GM18868 (cell line): ENCODE results near the gene FHAD1.
"Not testable (repeated sequence)": the region's sequence is repeated elsewhere in the genome, so short reads cannot be mapped to it uniquely, and the experiment has no call there.

Experiments
- ATAC-seq: cut with Tn5 transposase; IDR thresholded peaks from one replicate; pipeline ENCODE4 v1.9.1; 2021; ENCODE audit warnings: mild to moderate bottlenecking, moderate library complexity; ENCODE audit not compliant: unreplicated experiment

The FHAD1 gene

DNA sequence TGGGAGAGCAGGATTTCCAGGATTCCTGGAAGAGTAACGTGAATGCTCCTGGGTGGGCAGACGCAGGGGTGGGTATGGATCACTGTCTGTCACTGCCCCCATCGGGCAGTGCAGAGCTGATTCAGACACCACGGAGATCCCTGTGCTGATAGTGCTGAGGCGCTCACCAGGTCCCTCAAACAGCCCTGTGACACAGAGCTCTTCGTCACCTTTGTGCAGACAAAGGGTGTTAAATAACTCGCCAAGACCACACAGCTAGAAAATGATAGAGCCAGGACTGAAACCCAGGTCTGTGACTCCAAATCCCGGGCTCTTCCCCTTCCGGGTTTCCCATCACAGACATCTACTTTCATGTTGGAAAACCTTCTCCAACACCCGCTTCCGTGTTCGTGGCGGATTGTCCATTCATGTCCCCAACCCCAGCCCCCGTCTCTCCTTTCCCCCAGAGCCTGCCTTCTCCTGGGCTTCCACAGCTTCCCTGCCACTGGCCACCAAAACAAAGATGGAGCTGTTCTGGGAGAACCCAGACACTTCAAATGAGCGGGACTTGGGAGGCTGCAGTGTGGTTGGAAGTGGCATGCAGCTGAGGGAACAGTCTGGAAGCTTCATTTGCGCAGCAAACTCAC lies 165.3 kb downstream of the FHAD1 start:
- no peak for ATAC-seq

GRCh38 chr1:15412843-15413242 lies 165.8 kb downstream of the FHAD1 start:
- no peak for ATAC-seq

DNA sequence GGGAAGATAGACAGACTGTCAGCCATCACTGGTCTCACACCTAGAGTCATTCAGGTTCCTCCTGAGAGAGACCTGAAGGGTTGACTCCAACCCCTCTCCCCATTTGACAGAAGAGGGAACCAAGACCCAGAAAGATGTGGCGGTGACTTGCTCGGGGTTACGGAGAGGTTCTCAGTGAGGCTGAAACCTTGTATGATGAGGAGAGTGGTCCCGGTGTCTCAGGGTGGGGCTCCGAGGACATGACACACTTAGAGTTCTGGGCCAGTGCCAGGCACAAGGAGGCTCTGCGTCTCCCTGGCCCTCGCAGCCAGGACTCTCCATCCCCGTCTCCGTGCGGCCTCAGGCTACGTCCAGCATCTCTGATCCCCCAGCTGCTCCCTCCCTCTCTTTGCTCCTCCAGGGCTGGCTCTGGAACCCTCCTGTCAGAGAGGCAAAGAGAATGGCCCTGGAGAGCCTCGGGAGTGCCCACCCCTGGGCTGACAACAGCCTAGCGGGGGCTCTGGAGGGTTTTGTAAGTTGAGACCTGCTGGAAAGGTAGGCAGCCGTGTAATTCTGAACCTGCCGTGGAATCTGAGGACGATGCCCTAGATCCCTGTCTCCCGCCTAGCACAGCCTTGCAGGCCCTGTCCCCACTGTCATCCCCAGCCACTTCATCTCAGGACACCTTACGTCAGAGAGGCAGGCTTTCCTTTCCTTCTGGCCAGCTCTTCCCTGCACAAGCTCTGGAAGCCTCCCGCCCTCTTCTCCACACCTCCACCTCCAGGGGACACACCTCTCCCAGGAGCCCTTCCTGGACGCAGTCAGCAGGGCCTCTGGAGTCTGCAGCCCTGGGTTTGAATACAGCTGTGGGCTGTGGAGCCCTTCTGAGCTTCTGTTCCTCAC lies 166.8 kb downstream of the FHAD1 start:
- ATAC-seq, result no peak

GRCh38 chr1:15414445-15414983 lies 167.5 kb downstream of the FHAD1 start:
- ATAC-seq, result no peak

GRCh38 chr1:15417059-15417934 lies 170.3 kb downstream of the FHAD1 start:
- no peak for ATAC-seq

GRCh38 chr1:15418806-15419515 lies 171.9 kb downstream of the FHAD1 start:
- ATAC-seq, result no peak

DNA sequence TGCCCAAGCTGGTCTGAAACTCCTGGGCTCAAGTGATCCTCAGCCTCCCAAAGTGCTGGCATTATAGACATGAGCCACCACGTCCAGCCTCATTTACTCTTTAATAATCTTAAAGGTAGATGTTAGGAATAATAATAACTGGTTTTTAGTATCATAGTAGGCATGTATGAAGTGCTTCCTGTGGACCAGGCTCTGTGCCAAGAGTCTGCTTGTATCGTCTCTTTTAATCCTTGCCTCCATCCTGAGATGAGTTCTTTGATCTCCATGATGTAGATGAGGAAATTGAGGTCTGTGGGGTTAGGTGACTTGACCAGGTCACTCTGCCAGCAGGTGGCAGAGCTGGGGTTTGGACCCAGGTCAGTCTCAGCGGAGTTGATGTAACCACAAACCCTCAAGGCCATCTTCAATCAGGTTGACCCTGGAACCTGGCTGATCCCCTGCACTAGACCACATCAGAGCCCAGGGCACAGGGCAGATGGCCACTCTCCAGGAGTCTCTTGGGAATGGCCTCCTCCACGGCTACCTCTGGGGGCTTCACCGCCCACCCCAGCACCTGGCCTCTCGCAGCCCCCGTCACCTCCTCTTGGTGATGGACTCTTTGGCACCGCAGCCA lies 173.9 kb downstream of the FHAD1 start:
- ATAC-seq, result no peak

DNA sequence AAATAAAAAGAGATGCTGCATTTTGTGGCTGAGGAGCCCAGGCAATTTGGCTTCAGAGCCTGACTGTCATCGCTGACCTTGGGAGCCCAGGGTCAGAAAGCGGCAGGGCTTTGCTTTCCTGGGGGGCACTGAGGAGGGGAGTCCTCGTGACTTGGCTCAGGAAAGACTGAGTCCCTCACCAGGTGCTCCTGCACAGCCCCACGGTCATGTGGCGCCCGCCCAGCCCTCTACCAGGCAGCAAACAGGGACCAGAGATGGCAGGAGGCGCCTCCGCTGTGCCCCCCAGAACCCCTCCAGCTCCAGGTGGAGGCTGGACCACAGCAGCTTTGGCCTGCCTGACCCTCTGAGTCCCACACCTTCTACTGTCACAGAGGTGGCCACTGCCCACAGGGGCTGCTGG lies 175.8 kb downstream of the FHAD1 start:
- no peak for ATAC-seq

DNA sequence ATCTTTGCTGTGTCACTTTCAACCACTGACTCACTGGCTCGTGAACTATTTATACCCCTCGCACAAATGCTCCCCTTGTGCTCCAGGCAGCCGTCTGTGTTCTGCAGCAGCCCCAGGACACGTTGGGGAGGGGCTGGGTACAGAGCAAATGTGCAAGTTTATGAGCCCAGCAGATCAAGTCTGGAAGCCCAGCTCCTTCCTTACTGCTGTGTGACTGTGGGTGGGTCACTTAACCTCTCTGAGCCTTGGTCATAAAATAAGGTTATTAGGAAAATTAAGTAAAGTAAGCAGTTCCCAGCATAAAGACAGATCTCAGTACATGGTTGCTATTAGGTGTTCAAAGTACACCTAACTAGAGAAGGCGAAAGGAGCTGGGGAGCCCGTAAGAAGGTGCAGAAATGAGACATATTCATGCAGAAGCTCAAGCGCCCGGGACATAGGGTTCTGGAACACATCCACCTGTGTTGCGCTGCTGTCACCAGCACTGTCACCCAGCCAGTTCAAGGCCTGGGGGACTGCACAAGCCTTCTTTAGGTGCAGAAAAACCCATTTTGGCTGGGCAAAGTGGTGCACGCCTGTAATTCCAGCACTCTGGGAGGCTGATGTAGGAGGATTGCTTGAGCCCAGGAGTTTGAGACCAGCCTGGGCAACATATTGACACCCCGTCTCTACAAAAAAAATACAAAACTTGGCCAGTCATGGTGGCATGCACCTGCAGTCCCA lies 176.5 kb downstream of the FHAD1 start:
- no peak for ATAC-seq

DNA sequence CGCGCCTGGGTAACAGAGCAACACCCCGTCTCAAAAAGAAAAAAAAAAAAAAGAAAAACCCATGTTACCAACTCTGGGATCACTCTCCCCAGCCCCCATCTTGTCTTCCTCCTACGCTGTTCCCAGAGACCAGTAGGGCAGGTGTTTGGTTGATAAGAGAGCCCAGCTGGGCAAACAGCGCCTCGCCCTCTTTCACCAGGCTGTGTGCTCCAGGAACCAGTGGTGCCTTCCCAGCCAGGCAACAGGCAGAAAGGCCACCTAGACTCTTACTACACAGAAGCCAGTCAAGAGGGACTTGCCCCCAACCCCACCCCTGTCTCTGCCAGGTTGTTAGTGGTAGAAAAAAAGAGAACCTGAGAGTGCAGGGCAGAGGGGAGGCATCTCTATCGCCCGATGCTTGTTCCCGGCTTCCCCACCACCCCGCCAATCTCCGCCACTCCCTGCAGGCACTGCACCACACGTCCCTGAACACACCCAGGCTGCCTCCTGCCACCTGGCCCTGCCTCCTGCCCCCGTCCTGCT lies 177.2 kb downstream of the FHAD1 start:
- no peak for ATAC-seq

GRCh38 chr1:15424981-15425380 lies 178.0 kb downstream of the FHAD1 start:
- no peak for ATAC-seq

DNA sequence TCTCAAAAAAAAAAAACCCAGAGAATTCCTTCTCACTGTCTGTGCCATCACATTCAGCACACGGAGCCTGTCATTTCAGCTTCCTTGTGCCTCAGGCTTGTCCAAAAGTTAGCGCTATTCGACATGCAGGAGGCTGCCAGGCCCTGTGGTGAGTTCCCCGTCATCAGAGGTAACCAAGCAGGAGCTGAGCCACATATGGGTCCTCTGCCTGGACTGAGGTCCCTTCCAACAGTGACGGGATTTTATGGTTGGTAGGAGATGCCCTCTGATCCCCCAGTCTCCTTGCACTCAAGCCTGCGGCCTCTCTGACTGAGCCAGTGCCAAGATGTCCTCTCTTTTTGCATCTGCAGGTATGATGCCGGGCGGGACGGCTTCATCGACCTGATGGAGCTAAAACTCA lies 178.5 kb downstream of the FHAD1 start:
- no peak for ATAC-seq

DNA sequence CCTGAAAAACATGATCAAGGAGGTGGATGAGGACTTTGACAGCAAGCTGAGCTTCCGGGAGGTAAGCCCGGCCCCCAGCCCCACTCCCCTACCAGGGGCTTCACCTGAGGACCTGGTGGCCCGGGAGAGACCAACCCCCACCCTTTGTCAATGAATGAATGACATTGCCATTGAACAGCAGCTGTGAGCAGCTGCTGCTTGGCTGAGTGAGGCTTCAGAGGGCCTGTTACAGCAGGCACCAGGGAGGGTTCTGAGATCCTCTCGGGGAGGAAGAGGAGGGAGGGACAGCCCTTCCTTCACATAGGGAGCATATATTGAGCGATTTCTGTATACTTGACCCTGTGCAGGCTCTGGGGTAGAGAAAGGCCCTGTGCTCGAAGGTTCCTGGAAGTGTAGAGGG lies 178.9 kb downstream of the FHAD1 start:
- no peak for ATAC-seq

- no peak for ATAC-seq
These were observed 179.7 kb downstream of the FHAD1 start for GRCh38 chr1:15426492-15427279.

DNA sequence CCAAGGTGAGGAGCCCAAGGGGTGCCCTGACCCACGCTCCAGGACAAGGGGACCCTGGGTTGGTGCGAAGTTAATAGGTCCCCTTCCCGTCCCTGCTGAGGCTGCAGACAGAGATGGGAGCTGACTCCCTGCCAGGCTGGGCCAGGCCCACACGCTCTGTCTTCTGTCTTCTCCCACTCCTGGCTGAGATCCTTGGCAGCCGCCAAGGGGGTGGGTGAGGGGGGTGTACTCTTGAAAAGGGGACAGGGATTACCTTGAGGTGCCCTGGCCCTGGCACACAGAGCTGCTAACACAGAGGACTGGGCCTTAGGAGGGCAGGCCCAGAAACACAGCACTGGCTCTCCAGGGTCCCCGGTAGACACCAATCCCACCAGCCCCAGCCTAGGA lies 180.2 kb downstream of the FHAD1 start:
- no peak for ATAC-seq

- ATAC-seq, result not testable (repeated sequence)
These were observed 181.2 kb downstream of the FHAD1 start for GRCh38 chr1:15428252-15428651.

DNA sequence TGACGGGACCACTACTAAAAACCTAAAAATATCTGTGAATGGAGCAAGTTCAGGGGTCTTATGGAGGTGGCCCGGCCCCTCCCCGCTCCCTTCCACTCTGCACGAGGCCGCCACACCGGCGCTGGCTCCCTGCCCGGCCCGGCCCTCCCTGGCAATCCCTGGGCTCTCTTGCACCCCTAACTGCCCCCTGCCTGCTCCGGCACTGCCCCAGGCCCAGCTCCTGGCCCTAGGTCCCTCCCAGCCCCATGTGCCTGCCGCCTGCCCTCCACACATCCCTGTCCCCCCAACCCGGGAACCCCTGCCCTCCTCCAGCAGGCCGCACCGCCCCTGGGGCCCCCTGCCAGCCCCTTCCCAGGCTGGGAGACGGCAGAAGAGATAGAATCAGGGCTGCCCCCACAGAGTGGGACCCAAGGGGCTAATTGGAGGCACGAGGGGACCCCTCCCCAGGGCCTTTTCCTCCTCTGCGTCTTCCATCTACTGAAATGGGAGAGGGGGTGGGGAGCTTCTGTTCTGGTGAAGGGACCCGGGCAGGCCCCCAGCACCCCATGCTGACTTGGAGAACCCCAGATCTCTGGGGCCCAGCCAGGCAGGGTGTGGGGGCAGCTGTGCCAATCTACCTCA lies 181.9 kb downstream of the FHAD1 start:
- no peak for ATAC-seq

DNA sequence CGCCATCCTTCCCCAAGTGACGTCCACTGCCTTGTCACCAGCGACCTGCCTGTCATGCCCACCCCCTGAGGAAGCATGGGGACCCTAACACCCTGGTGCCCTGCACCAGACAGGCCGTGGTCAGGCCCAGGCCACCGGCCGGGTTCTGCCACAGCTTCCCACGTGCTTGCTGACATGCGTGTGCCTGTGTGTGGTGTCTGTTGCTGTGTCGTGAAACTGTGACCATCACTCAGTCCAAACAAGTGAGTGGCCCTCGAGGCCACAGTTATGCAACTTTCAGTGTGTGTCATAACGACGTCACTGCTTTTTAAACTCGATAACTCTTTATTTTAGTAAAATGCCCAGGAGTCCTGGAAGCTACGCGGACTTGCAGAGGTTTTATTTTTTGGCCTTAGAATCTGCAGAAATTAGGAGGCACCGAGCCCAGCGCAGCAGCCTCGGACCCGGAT lies 182.7 kb downstream of the FHAD1 start:
- ATAC-seq, result no peak
